Activated T-cell treated with anti-CD3 and anti-CD28 coated beads, Interleukin-2, amount 50 U/mL, for 48 hours (primary cell): ENCODE measurements around the gene ANK2.
A peak's percentile ranks its signal among the peaks of the same experiment; 100 is the strongest.
"Not testable (repeated sequence)": the region's sequence is repeated elsewhere in the genome, so short reads cannot be mapped to it uniquely, and the experiment has no call there.

ENCODE experiments used
- DNase-seq, 2 experiments: peaks; one replicate each; pipeline ENCODE4 v3.0.0-alpha.2; 2020

ANK2 gene

GRCh38 chr4:113221990-113222389, 172.5 kb downstream of the ANK2 start:
- DNase-seq = no peak

- no peak for DNase-seq
These were observed 173.0 kb downstream of the ANK2 start for GRCh38 chr4:113222471-113222870.

- DNase-seq = no peak
These were observed 173.5 kb downstream of the ANK2 start for GRCh38 chr4:113223001-113223400.

- no peak for DNase-seq
These were observed 182.7 kb downstream of the ANK2 start for GRCh38 chr4:113232194-113232593.

GRCh38 chr4:113236916-113237315, 187.5 kb downstream of the ANK2 start:
- no peak for DNase-seq

GRCh38 chr4:113243312-113243711, 193.9 kb downstream of the ANK2 start:
- no peak for DNase-seq

GRCh38 chr4:113244747-113245146, 195.3 kb downstream of the ANK2 start:
- DNase-seq = not testable (repeated sequence)

GRCh38 chr4:113248320-113248719, 198.9 kb downstream of the ANK2 start:
- no peak for DNase-seq

DNA sequence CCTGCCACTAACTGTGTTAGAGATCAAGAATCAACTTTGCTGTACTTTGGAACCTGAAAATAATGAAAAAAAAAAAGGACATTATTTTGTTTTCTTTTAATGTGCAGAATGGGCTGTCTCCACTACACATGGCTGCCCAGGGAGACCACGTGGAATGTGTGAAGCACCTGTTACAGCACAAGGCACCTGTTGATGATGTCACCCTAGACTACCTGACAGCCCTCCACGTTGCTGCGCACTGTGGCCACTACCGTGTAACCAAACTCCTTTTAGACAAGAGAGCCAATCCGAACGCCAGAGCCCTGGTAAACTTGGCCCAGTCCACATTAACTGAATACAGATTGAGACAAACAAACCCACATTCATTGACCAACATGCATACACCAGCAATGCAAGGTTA, 206.2 kb downstream of the ANK2 start:
- no peak for DNase-seq

GRCh38 chr4:113256946-113257345, 207.5 kb downstream of the ANK2 start:
- DNase-seq = no peak

DNA sequence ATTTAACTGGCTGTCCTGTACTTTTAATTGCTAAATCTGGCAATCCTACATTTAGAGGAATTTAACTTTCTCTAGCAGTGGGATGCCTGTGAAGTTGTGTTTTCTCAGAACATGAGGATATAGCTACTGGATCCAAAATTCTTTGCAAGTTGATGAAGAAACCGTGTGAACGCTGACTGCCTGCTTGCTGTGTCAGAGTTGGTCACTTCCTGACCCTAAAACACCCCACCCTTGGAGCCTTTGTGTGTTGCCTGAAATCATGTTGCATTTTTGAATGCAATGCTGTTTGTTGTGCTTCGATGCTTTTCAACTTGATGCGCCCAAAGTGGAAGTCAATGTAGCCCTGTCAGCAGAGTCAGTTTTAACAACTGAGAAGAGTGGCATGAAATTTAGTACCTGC, 211.2 kb downstream of the ANK2 start:
- DNase-seq = no peak

- no peak for DNase-seq
These were observed 213.8 kb downstream of the ANK2 start for GRCh38 chr4:113263274-113263673.

- DNase-seq = no peak
These were observed 221.3 kb downstream of the ANK2 start for GRCh38 chr4:113270520-113271319.

DNA sequence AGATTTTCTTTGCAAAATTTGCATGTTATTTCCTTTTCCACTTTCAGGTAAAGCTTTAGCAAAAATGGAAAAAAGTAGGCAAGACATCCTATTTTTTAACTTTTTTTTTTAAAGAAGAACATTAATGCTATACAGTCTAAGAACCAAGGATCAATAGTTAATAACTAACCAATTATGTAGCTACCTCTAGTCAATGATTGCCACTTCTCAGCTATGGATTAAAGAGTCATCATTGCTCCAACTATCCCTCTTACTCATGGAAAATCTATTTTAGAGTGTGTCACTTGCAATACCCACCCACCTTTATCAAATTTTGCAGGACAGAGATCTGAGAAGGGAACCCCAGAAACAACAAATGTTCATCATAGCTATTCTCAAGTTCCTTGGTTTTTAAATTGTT, 223.1 kb downstream of the ANK2 start:
- DNase-seq = no peak

DNA sequence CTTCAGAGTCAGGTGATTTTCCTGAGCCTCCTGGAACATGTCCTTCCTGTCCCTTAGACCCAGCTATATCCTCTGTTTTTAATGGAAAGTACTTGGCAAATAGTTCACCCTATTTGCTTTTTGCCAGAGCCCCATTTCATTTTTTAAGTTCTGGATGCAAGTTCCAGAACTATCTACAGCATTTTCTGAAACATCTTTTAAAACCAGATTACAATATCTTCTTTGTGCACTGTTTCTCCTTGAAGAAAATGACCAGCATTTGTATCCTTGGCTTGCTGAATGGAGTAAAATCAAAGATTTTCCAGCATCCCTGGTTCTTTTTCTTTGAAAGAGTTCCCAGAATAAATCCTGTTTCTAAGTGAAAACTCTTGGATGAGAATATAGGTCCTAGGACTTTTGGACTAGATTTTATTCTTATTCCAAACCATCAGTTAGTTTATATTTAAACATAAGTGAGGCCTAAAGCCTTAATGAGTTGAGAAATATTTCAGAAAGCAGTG, 224.3 kb downstream of the ANK2 start:
- DNase-seq = no peak

DNA sequence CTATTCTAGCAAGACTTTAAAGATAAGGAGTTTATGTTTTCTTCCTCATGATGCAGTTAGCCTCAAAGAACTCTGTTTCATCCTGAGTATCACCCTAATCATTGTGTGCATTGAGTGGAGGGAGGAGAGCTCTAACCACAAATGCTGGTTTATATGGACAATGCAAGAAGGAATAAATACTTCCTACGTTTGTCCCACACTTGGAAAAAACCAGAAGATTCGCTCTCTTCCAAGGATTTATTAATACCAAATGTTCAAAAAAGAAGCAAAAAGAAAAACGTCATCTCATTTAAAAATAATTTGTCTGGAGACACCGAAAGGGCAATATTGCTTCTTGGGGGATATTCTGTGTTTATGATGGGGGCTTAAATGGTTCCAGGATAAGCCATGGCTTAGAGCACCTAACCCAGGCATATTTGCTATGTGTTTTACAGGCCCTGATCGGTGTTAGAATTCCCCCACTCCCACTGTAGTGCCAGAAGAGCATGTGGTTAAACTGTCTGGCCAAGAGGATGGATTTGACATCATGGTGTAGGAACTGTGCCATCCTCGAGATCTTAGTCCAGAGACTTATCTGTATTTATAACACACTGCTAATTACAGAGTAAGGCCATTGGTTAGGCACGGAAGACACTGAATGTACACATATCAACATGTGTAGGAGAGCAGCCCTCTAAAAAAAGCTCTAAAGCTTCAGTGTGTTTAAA, 227.2 kb downstream of the ANK2 start:
- DNase-seq = no peak

DNA sequence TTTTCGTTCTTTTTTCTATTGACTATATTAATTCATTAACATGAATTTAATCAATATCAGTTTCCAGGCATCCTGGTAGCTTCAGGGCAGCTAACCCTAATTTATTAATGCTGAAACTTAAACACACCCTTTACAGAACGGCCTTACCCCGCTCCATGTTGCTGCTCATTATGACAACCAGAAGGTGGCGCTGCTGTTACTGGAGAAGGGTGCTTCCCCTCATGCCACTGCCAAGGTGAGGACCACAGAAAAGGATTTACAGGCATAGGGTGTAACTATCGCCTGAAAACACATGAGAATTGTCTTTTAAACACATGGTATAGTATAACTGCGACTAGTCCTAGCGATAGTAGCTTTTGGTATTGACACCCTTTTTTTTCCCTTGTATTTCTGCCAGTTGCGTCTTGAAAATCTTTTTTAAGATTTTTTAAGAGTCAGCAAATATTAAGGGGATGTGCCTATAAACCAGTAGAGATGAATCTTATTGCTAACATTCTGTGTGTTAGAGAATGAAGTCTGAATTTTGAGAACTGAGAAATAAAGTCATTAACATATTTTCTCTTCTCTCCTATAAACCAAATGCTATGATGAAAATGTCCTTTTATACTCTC, 229.0 kb downstream of the ANK2 start:
- peak; percentile 72 to 73 for DNase-seq

- DNase-seq = no peak
These were observed 236.0 kb downstream of the ANK2 start for GRCh38 chr4:113285501-113285900.

DNA sequence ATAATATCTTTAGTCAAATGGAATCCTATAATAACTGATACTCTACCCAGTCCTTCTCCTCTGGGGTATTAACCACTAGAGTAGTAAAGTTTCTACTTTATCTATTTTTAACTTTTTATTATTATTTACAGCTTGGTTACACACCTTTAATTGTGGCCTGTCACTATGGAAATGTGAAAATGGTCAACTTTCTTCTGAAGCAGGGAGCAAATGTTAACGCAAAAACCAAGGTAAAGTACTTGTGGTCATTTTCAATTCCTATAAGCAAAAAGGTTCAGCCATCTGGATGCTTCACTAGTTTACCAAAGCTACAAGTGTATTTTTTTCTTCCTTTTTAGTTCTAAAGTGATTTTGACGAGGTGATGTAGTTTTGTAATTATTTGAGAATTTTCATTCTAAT, 238.8 kb downstream of the ANK2 start:
- no peak for DNase-seq

GRCh38 chr4:113288696-113289095, 239.2 kb downstream of the ANK2 start:
- DNase-seq = no peak

- no peak for DNase-seq
These were observed 240.3 kb downstream of the ANK2 start for GRCh38 chr4:113289766-113290165.

GRCh38 chr4:113290666-113291065, 241.2 kb downstream of the ANK2 start:
- DNase-seq = no peak

DNA sequence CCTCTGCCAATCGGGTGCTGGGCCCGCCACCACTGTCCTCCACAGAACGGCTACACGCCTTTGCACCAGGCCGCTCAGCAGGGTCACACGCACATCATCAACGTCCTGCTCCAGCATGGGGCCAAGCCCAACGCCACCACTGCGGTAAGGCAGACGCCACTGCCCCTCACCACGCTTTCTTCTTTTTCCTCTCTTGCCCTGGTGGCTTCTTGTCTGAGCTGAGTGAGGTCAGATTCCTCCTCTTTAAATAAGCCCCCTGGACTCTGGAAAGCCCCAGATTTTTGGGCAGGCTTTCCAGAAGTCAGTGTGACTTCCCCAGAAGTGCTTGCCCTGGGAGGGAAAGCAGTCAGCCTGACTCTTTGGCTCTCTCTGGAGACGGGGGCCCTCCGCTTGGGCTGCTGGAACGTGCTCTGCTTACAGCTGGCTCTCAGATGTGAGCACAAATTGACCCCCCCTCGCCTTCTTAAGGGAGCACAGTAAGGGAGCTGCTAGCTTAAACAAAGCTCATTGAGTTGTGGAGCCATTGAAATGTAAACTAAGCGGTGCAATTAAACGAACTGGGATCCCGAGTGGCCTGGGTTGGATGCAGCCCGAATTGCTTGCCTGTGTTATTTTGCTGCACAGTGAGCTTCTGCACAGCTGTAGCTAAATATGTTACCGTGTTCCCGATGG, 243.1 kb downstream of the ANK2 start:
- no peak for DNase-seq
